ENCODE data around the gene PACC1.
"Not testable (repeated sequence)": the region's sequence is repeated elsewhere in the genome, so short reads cannot be mapped to it uniquely, and the experiment has no call there.

The PACC1 gene

DNA sequence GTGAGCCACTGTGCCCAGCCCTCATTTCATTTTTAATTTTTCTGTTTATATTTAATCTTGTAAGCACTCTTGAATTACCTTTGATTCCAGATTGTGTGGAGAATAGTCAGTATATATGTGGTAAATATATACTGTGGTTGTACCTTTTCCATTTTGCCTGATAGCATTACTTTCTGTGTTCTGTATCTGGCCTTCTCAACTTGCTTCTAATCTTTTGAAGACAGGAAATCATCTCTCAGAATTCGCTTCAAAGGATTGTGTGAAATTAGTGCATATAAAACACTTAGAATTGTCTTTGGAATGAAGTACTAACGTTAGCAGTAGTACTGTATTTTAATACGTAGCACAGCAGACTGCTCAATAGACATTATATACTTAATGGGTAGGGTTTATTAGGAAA lies 91.6 kb downstream of the PACC1 start:
- DNase-seq: no peak

DNA sequence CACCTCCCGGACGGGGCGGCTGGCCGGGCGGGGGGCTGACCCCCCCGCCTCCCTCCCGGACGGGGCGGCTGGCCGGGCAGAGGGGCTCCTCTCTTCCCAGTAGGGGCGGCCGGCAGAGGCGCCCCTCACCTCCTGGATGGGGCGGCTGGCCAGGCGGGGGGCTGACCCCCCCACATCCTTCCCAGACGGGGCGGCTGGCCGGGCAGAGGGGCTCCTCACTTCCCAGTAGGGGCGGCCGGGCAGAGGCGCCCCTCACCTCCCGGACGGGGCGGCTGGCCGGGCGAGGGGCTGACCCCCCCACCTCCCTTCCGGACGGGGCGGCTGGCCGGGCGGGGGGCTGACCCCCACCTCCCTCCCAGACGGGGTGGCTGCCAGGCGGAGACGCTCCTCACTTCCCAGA lies 93.7 kb downstream of the PACC1 start:
- DNase-seq: not testable (repeated sequence)

DNA sequence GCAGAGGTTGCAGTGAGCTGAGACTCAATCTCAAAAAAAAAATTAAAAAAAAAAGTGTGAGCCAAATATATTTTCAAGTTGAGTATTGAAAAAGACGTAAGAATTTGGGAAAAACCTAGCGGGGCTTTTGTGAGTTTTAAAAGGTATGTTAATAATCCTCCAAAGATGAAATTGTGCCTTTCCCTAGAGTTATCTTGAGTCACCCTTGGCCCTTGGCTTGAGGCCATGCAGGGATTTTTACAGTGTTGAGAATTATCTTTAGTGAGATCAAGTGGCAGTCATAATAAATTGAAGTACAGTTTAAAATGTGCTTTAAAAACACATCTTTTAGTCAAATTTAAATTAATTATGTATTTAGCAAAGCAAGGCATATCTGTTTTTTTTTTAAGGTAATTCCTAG lies 96.8 kb downstream of the PACC1 start:
- no peak for DNase-seq

DNA sequence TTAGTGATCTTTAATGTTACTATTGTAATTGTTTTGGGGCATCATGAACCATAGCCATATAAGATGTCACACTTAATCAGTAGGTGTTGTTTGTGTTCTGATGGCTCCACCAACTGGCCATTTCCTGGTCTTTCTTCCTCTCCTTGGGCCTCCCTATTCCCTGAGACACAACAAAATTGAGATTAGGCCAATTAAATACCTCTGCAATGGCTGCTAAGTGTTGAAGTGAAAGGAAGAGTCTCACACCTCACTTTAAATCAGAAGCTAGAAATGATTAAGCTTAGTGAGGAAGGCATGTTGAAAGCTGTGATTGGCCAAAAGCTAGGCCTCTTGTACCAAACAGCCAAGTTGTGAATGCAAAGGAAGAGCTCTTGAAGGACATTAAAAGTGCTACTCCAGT lies 98.8 kb downstream of the PACC1 start:
- DNase-seq: no peak

DNA sequence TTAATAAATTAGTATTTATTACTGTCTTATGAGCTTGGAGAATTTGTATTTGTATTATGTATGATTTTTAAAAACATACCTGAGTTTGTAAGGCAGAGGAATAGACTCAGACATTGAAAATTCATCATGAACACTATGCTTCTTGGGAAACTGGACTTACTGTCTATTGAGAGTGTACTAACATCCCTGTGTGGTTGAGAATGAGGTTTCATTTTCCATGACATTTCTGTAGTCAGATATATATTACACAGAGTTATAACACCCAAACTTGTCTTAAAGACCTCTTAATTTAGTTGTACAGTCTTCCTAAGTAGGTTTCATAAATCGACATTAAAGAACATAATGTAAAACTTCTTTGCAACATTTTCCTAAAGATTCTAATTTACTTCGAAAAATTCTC lies 99.5 kb downstream of the PACC1 start:
- DNase-seq: no peak
